Non-pigmented ciliary epithelial cell (primary cell): ENCODE data around the gene PRKX.
"Not testable (repeated sequence)": the region's sequence is repeated elsewhere in the genome, so short reads cannot be mapped to it uniquely, and the experiment has no call there.

Experiments used
- DNase-seq: peaks from one replicate; pipeline ENCODE4 v3.0.0-alpha.2; 2010; ENCODE audit warnings: low read depth

Gene PRKX

DNA sequence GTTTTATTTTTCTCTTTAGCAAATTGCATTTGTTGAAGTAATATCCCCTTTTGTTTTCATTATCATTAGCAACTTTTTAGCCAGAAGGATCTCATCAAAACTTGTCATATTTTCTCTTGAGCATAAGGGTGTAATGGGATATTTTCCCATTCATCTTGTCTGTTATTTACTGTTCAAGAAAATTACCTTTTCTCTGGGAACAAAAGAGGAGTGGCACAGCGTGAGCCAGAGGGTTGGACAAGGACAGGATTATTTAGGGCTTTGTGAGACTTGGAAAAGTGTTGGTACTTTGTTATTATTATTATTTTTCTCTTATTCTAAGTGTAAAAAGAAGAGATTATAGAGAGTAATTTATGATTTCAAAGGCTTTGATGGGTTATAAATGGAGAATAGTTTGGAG lies 135.9 kb downstream of the PRKX start:
- DNase-seq: no peak

DNA sequence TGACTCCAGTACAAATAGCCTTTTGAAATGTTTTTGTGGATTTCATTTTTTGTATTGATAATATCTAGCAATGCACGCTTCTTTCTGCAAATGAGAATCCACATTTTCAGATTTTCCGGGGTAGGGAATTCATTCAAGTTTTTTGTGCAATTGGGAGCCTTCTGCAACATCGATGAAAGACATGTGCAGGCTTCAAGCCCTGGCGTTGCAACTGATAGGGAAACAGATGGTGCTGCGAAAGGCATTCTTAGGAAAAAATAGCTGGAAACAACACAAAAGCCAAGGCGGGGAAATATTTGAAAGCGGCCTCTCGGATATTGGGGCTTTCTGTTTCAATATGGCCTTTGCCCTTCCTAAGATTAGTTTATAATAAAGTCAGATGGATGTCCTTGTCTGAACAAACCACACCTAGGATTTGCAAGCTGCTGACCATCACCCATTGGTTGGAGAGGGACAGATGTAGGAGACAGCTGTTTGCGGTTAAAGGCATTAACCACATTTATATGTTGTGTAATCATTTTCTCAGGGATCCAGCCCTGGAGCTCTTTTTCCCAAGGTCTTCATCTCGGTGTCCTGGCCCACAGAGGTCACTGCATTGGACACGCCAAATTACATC lies 136.5 kb downstream of the PRKX start:
- DNase-seq: no peak

DNA sequence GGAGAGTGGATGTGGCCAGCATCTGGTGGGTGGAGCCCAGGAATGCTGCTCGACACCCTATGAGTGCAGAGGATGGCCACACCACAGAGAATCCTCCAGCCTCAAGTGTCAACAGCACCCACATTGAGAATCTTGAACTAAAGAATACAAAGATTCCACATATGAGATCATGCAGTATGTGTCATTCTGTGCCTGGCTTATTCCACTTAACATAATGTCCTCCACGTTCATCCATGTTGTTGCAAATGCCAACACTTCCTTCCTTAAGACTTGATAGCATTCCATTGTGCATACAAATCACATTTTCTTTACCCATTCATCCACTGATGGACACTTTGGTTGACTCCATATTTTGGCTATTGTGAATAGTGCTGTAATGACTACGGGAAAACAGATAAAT lies 145.8 kb downstream of the PRKX start:
- no peak for DNase-seq

DNA sequence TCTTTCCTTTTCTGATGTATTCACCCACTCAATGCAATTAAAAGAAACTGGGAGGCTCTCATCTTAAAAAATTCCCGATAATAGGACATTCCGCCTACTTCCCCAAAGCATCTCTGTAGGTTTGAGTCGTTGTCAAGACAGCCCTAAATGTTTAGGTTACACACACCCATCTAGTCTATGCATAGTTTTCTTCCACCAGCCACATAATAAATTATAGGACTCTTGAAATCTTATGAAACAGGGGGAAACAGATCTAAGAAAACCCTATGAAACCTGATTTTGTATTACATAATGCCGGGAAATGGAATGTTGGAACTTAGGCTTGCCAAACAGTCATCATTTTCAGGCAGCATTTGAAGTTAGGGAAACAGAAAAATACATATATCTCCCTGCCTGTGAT lies 150.0 kb downstream of the PRKX start:
- no peak for DNase-seq

DNA sequence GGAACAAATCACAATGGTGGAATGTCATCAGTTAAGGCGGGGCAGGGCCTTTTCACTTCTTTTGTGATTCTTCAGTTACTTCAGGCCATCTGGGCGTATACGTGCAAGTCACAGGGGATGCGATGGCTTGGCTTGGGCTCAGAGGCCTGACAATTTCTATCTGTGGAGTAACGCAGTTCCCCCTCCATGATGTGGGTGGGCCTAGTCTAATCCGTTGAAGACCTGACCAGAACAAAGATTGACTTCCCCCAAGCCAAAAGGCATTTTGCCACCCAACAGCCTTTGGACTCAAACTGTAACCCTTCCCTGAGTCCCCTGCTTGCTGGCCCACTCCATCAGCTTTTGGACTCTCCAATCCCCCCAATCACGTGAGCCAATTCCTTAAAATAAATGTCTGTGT lies 153.4 kb downstream of the PRKX start:
- not testable (repeated sequence) for DNase-seq
